ENCODE data around the gene FAM219A. TPM values are rescaled to one million over a fixed set of nuclear protein-coding genes. Genes with fewer than 3 reads are reported as not detected.
"Not testable (repeated sequence)": the region's sequence is repeated elsewhere in the genome, so short reads cannot be mapped to it uniquely, and the experiment has no call there.

FAM219A gene
- total RNA-seq, 4 donors from 2014 or later, result 2.3 to 33.0 (median 14.9) TPM

DNA sequence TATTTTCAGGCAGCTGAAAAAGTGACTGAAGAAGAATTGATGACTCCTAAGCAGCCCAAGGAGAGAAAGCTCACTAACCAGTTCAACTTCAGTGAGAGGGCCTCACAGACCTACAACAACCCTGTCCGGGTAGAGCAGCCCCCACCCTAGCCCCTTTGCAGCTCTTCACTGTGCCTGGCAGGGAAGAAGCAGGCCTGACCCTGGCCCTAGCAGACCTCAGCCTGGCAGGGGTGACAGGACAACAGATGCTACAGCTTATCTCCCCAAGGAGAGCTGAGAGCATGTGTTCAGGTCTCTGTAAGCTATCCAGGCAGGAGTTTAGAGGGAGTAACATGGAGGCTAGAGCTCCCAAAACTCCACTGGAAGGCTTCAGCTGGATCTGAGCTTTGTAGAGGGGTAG lies 32.0 kb upstream of the FAM219A start:
- intact Hi-C loops (cut with DNase I; ENCODE audit: low total_unique reads), result no loop called here

DNA sequence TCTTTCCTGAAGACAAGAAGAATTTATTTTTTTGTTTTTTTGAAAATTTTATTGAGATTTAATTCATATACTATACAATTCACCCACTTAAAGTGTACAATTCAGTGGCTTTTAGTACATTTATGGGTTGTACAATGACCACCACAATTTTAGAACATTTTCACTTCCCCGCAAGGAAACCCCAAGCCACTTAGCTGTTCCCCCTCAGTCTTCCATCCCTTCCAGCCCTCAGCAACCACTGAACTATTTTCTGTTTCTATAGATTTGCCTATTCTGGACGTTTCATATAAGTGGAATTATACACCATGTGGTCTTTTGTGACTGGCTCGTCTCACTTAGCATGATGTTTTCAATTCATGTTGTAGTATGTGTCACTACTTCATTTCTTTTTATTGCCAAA lies 28.2 kb upstream of the FAM219A start:
- intact Hi-C loops (cut with DNase I; ENCODE audit: low total_unique reads), result no loop called here
- no peak overlapping the region for H3K27ac ChIP-seq

More for the DNA sequence above, 32.0 kb upstream of the FAM219A start:
- TF ChIP-seq POLR2A (IDR thresholded peaks at IDR 0.05), result no peak
- TF ChIP-seq, protein P1, sequence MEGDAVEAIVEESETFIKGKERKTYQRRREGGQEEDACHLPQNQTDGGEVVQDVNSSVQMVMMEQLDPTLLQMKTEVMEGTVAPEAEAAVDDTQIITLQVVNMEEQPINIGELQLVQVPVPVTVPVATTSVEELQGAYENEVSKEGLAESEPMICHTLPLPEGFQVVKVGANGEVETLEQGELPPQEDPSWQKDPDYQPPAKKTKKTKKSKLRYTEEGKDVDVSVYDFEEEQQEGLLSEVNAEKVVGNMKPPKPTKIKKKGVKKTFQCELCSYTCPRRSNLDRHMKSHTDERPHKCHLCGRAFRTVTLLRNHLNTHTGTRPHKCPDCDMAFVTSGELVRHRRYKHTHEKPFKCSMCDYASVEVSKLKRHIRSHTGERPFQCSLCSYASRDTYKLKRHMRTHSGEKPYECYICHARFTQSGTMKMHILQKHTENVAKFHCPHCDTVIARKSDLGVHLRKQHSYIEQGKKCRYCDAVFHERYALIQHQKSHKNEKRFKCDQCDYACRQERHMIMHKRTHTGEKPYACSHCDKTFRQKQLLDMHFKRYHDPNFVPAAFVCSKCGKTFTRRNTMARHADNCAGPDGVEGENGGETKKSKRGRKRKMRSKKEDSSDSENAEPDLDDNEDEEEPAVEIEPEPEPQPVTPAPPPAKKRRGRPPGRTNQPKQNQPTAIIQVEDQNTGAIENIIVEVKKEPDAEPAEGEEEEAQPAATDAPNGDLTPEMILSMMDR (IDR thresholded peaks at IDR 0.05), result no peak
- H3K4me3 ChIP-seq, result no peak overlapping the region
- no peaks in the 10 kb centered on the region for H3K4me1 ChIP-seq
- H3K27ac ChIP-seq, result no peak overlapping the region
- no peaks in the 10 kb centered on the region for H3K36me3 ChIP-seq
- no peaks in the 10 kb centered on the region for H3K27me3 ChIP-seq
- no peak for DNase-seq
- no peaks in the 10 kb centered on the region for H3K9me3 ChIP-seq

DNA sequence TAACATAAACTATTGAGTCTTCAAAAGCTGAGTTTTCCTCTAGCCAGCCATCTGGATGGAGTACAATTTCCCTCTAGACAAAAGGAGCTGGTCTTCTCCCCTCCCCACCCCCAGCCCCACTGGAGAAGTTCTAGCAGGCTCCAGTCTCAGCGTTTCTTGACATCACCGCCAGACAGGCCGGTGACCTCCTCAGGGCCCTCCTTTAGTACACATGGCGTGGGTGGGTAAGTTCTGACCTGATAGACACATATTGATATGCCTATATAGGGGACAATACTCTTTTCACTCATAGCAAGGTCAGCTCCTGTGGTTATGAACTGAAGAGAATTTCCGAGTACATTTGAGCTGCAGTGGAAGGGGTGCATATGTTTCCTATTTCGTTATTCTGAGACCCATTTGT lies 27.5 kb upstream of the FAM219A start:
- TF ChIP-seq, protein P1 (IDR thresholded peaks at IDR 0.05), result no peak
- no peak for TF ChIP-seq POLR2A (IDR thresholded peaks at IDR 0.05)
- intact Hi-C loops (cut with DNase I; ENCODE audit: low total_unique reads), result no loop called here
- Histone ChIP-seq H3K36me3 (no peaks in the 10 kb centered on the region), H3K27me3 (no peaks in the 10 kb centered on the region), H3K4me1 (no peaks in the 10 kb centered on the region), H3K27ac (no peak overlapping the region), H3K9me3 (no peaks in the 10 kb centered on the region), H3K4me3 (no peak overlapping the region)
- DNase-seq, result no peak

More for the DNA sequence above, 28.2 kb upstream of the FAM219A start:
- no peaks in the 10 kb centered on the region for H3K4me1 ChIP-seq
- TF ChIP-seq, protein P1 (IDR thresholded peaks at IDR 0.05), result no peak
- TF ChIP-seq POLR2A (IDR thresholded peaks at IDR 0.05), result no peak
- no peak overlapping the region for H3K4me3 ChIP-seq
- no peaks in the 10 kb centered on the region for H3K36me3 ChIP-seq
- H3K9me3 ChIP-seq, result no peaks in the 10 kb centered on the region
- no peak for DNase-seq
- H3K27me3 ChIP-seq, result no peaks in the 10 kb centered on the region

DNA sequence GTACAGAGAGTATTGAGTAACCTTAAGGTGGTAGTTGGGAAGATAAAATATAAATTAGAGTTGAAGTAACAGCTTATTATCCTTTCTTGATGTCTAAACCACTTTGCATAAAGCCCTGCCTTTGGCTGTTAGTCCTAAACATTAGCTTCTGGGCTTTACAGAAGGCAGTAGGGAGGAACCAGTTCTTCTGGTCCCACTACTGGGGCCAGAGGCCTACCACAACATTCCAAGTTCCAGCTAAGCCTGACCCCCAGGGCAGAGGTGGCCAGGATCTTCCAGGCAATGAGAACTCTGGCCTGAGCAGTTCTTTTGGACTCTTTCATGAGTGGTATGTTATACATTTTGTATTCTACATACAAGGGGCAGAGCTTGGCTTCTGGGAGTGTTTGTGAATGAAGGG lies 26.3 kb upstream of the FAM219A start:
- Histone ChIP-seq H3K4me1 (no peaks in the 10 kb centered on the region), H3K4me3 (no peak overlapping the region), H3K27ac (no peak overlapping the region), H3K9me3 (no peaks in the 10 kb centered on the region), H3K36me3 (no peaks in the 10 kb centered on the region), H3K27me3 (no peaks in the 10 kb centered on the region)
- DNase-seq, result no peak
- intact Hi-C loops (cut with DNase I; ENCODE audit: low total_unique reads), result no loop called here
- no peak for TF ChIP-seq POLR2A (IDR thresholded peaks at IDR 0.05)
- TF ChIP-seq, protein P1 (IDR thresholded peaks at IDR 0.05), result no peak

DNA sequence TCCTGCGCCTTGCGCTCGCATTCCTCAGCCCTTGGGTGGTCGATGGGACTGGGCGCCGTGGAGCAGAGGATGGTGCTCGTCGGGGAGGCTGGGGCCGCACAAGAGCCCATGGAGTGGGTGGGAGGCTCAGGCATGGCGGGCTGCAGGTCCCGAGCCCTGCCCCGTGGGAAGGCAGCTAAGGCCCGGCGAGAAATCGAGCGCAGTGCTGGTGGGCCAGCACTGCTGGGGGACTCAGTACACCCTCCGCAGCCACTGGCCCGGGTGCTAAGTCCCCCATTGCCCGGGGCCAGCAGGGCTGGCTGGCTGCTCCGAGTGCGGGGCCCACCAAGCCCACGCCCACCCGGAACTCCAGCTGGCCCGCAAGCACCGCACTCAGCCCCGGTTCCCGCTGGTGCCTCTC lies 24.4 kb upstream of the FAM219A start:
- H3K27me3 ChIP-seq; H3K9me3 ChIP-seq; H3K27ac ChIP-seq; H3K36me3 ChIP-seq; H3K4me1 ChIP-seq; H3K4me3 ChIP-seq; intact Hi-C loops (cut with DNase I; ENCODE audit: low total_unique reads); DNase-seq: not testable (repeated sequence)

DNA sequence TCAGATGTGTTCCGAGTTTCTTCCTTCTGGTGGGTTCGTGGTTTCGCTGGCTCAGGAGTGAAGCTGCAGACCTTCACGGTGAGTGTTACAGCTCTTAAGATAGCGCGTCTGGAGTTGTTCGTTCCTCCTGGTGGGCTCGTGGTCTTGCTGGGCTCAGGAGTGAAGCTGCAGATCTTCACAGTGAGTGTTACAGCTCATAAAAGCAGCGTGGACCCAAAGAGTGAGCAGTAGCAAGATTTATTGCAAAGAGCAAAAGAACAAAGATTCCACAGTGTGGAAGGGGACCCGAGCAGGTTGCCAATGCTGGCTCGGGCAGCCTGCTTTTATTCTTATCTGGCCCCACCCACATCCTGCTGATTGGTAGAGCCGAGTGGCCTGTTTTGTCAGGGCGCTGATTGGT lies 23.2 kb upstream of the FAM219A start:
- H3K27ac ChIP-seq; H3K4me1 ChIP-seq; H3K4me3 ChIP-seq; intact Hi-C loops (cut with DNase I; ENCODE audit: low total_unique reads); H3K27me3 ChIP-seq; H3K36me3 ChIP-seq; H3K9me3 ChIP-seq; DNase-seq: not testable (repeated sequence)

Data from uterus (tissue), 4 donors.